Raji (cell line): ENCODE measurements around the gene RAVER2.

Experiments used
- POLR2A ChIP-seq: IDR thresholded peaks from 2 replicates; pipeline ENCODE4 v1.6.1; 2011; ENCODE audit warnings: low read depth, low read length, control low read depth; ENCODE audit not compliant: insufficient read depth

Gene RAVER2

DNA sequence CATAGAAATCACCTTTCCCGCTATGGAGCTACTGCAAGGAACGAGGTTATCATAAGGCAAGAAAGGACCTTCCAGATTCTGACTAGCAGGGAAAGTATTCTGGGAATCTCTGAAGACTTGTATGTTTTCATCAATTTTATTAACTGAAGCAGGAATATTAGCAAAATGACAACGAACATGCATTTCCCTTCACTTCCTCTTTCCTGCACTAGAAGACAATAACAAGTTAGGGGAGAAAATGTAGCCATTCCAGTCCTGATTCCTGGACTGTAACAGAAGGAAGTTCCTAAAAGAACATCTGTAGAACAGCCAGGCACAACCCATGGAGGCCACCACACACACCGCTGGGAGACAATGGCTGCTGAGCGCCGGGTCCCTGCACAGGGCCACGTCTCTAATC is 106.8 kb downstream of the RAVER2 start:
- no peak for TF ChIP-seq POLR2A

GRCh38 chr1:64854674-64855073 is 109.8 kb downstream of the RAVER2 start:
- TF ChIP-seq POLR2A = no peak

DNA sequence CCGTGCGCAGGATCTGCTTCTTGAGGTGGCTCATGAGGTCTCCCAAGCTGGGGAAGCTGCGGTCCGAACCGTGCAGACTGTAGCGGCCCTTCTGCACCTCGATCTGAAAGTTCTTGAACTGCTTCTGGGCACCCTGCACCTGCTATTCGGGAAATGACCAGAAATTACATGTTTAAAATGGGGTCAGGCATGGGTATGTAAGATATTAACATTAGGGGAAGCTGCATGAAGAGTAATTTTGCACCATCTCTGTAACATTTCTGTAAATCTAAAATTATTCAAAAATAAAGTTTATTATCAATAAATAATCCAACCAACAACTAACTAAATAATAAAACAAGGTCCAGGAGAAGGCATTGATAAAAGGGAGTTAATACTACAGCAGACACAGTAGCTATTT is 110.7 kb downstream of the RAVER2 start:
- no peak for TF ChIP-seq POLR2A

- no peak for TF ChIP-seq POLR2A
Observed at GRCh38 chr1:64856553-64856952, 111.7 kb downstream of the RAVER2 start.

GRCh38 chr1:64857347-64857746 is 112.5 kb downstream of the RAVER2 start:
- TF ChIP-seq POLR2A = no peak

DNA sequence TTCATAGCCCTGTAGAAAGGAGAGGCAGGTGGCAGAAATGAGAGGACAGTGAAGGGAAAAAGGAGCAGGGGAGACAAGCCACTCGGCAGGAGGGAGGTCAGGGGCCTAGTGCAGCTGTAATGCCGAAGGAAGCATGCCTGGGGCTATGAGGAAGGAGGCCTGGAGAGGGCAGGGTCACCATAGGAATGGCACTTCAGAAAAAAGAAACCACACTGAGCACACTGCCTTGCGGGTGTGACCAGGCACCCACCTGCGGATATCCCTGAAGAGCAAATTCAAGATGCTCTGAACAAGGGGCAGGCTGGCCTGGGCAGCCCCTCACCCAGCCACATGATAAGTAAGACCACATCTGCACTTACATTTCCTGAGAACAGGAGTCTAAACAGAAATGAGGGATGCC is 116.7 kb downstream of the RAVER2 start:
- TF ChIP-seq POLR2A = no peak

- no peak for TF ChIP-seq POLR2A
Observed at GRCh38 chr1:64864018-64864940, 119.4 kb downstream of the RAVER2 start.

- no peak for TF ChIP-seq POLR2A
Observed at GRCh38 chr1:64865105-64865757, 120.4 kb downstream of the RAVER2 start.

- TF ChIP-seq POLR2A = no peak
Observed at GRCh38 chr1:64866689-64867088, 121.8 kb downstream of the RAVER2 start.

- no peak for TF ChIP-seq POLR2A
Observed at GRCh38 chr1:64867266-64867665, 122.4 kb downstream of the RAVER2 start.

DNA sequence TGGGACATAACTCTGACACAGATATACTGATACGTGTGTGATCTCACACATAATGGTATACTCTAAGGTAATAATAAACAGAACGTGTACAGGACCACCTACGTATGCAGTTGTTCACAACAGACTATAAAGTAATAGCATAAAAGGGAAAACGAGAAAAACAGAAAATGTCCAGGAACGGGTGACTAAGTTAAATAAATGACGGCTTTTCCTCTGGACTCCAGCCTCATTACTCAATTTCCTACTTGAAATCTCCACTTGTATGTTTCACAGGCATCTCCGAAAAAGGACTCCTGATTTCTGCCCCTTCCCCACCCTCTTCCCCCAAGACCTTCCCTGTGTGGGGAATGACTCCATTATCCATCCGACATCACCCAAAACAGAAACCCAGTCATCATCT is 126.4 kb downstream of the RAVER2 start:
- TF ChIP-seq POLR2A = no peak

GRCh38 chr1:64872067-64872466 is 127.2 kb downstream of the RAVER2 start:
- TF ChIP-seq POLR2A = no peak

DNA sequence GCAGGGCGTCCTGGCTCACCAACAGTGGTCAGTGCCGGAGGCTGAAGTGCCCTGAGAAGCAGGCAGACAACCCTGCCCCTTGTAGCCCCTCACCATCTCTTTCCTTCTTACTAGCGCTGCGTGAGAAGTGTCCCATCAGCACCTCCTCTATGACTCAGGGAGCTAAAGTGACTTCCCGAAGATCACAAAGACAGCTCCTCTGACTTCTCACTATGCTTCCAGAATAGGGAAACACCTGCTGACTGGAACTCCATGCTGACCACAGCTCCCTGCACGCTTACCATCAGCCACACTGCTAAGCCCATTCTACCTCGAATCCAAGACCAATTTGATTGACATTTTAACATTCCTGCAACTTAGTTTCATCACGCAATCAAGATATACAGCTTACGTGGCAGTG is 128.7 kb downstream of the RAVER2 start:
- no peak for TF ChIP-seq POLR2A

GRCh38 chr1:64874666-64875065 is 129.8 kb downstream of the RAVER2 start:
- no peak for TF ChIP-seq POLR2A

DNA sequence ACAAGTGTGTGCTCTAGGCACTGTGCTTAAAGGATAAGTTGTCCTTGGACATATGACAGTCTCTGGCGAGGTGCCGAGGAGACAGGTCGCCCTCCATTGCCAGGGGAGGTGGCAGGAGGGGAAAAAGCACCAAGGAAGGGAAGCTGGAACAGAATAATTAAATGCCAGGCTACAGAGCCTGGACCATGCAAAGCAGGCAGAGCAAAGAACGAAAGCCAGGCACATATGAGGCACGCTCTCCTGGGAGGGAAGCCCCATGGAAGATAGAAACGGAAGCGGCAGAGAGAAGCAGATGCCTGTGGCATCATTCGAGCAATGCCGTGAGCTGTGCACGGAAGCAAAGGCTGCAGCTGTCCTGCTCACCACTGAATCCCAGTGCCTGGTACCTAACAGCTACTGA is 130.2 kb downstream of the RAVER2 start:
- no peak for TF ChIP-seq POLR2A

DNA sequence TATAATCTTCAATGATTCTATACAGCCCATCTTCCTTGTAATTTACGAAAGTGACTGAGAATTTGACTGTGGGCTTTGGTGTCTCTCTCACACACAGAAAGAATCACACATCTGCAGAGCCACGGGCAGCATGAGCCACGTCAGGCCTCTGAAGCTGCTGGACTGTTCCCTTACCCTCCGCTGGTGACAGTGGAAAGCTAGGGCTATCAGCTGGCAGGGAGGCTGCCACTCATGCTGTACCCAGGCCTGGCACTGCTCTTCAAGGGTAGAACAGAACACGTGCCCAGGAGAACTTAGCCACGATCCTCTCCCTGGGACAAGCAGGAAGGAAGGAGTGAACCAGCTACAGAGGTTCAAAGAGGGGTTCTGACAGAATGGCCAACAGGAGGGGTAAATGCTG is 130.7 kb downstream of the RAVER2 start:
- no peak for TF ChIP-seq POLR2A
